ENCODE data around the gene ABCC1.

DNA sequence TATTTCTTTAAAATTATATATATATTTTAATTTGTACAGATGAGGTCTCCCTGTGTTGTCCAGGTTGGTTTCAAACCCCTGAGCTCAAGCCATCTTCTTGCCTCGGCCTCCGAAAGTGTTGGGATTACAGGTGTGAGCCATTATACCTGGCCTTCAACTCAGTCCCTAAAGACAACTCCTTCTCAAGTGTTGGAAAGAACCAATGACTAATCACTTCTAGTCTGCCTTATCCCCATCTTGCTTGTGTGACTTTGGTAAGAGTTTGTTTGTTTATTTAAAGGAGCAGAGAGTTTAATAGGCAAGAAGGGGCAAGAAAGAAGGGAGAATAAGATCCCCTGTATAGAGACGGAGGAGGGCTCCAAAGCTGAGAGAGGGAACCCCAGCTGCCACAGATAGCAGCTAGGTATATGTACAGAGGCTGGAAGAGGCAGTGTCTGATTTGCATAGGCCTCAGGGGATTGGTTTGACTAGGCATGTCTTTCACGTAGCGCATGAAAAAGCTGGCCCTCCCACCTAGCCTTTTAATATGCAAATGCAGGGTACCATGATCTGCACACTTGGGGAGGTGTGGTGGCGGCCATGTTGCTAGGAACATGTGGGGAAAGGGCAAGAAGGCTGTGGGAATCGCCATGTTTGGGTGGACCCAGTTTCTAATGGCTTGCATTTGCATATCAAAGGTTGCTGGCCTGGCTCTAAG lies 21.5 kb downstream of the ABCC1 start:
- TF ChIP-seq, protein P1, sequence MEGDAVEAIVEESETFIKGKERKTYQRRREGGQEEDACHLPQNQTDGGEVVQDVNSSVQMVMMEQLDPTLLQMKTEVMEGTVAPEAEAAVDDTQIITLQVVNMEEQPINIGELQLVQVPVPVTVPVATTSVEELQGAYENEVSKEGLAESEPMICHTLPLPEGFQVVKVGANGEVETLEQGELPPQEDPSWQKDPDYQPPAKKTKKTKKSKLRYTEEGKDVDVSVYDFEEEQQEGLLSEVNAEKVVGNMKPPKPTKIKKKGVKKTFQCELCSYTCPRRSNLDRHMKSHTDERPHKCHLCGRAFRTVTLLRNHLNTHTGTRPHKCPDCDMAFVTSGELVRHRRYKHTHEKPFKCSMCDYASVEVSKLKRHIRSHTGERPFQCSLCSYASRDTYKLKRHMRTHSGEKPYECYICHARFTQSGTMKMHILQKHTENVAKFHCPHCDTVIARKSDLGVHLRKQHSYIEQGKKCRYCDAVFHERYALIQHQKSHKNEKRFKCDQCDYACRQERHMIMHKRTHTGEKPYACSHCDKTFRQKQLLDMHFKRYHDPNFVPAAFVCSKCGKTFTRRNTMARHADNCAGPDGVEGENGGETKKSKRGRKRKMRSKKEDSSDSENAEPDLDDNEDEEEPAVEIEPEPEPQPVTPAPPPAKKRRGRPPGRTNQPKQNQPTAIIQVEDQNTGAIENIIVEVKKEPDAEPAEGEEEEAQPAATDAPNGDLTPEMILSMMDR (IDR thresholded peaks at IDR 0.05), result no peak
- TF ChIP-seq POLR2A (IDR thresholded peaks at IDR 0.05), result no peak

Measured in adrenal gland (tissue), 5 donors.